SU-DHL-6 (cell line): ENCODE data around the gene TECPR2.

ENCODE experiments used
- H2AFZ ChIP-seq: fragments of 200-600 bp; sonication (generic); 2 replicates; pipeline ENCODE4 v1.6.1; 2014; ENCODE audit warnings: low read depth, mild to moderate bottlenecking, moderate library complexity, mixed read lengths, antibody characterized with exemption, low read length; ENCODE audit not compliant: severe bottlenecking
- H3F3A ChIP-seq: fragments of 200-600 bp; shearing (Covaris generic); 2 replicates; pipeline ENCODE4 v1.6.0; 2016; ENCODE audit warnings: antibody characterized with exemption, mild to moderate bottlenecking; ENCODE audit not compliant: insufficient read depth
- H3K27ac ChIP-seq: fragments of 200-600 bp; sonication (generic); 2 replicates; pipeline ENCODE4 v1.5.1; 2016; ENCODE audit warnings: low read depth, mild to moderate bottlenecking, low read length, moderate library complexity, mixed read lengths
- H3K27me3 ChIP-seq: fragments of 200-600 bp; sonication (generic), shearing (Covaris generic); 2 replicates; pipeline ENCODE4 v1.6.0; 2014; ENCODE audit warnings: mild to moderate bottlenecking, low read length
- H3K36me3 ChIP-seq: fragments of 200-600 bp; sonication (generic); 2 replicates; pipeline ENCODE4 v1.6.1; 2014; ENCODE audit warnings: mild to moderate bottlenecking, low read length, mixed read lengths
- H3K4me2 ChIP-seq: fragments of 300-600, 200-600 bp; shearing (Covaris generic), sonication (generic); 2 replicates; pipeline ENCODE4 v1.6.0; 2014; ENCODE audit warnings: low read length, low read depth, mild to moderate bottlenecking; ENCODE audit not compliant: poor library complexity, severe bottlenecking
- H3K4me3 ChIP-seq: fragments of 200-600 bp; sonication (generic); 2 replicates; pipeline ENCODE4 v1.5.1; 2014; ENCODE audit warnings: antibody characterized with exemption, low read length, mild to moderate bottlenecking, mixed read lengths; ENCODE audit not compliant: insufficient read depth, poor library complexity, severe bottlenecking
- H3K79me2 ChIP-seq: fragments of 200-600 bp; sonication (generic); 2 replicates; pipeline ENCODE4 v1.6.1; 2014; ENCODE audit warnings: mild to moderate bottlenecking, low read length, moderate library complexity; ENCODE audit not compliant: insufficient read depth
- H3K9ac ChIP-seq: fragments of 200-600 bp; sonication (generic); 2 replicates; pipeline ENCODE4 v1.7.0; 2014; ENCODE audit warnings: mild to moderate bottlenecking, low read length
- H3K9me2 ChIP-seq: fragments of 200-600 bp; sonication (generic); replicated peaks from 2 replicates; pipeline ENCODE4 v1.6.1; 2014; ENCODE audit warnings: low read length; ENCODE audit not compliant: insufficient read depth
- H3K9me3 ChIP-seq: fragments of 200-600 bp; sonication (generic); 2 replicates; pipeline ENCODE4 v1.6.1; 2014; ENCODE audit warnings: low read length, mixed read lengths; ENCODE audit not compliant: insufficient read depth
- H4K20me1 ChIP-seq: fragments of 200-600 bp; sonication (generic); 2 replicates; pipeline ENCODE4 v1.6.1; 2014; ENCODE audit warnings: low read depth, mild to moderate bottlenecking, antibody characterized with exemption, low read length, moderate library complexity, mixed read lengths
- CTCF ChIP-seq: fragments of 200-600 bp; sonication (generic); IDR thresholded peaks from one replicate; pipeline ENCODE4 v1.5.1; 2017; ENCODE audit warnings: antibody characterized with exemption, mild to moderate bottlenecking, low read length, moderate library complexity; ENCODE audit not compliant: insufficient read depth, poor library complexity, severe bottlenecking
- EZH2phosphoT487 ChIP-seq: fragments of 200-600 bp; sonication (generic), shearing (Covaris generic); conservative IDR thresholded peaks from 2 replicates; pipeline ENCODE4 v1.6.1; 2018; ENCODE audit warnings: mild to moderate bottlenecking, antibody characterized with exemption, low read length, moderate library complexity, mixed read lengths

TECPR2 gene

GRCh38 chr14:102352213-102352612 lies 10.5 kb upstream of the TECPR2 start:
- Histone ChIP-seq H2AFZ (no peak overlapping the region), H3K9me2 (no peaks in the 10 kb centered on the region), H3K27ac (no peak overlapping the region), H3K4me2 (no peak overlapping the region), H3F3A (no peaks in the 10 kb centered on the region), H3K27me3 (no peaks in the 10 kb centered on the region), H4K20me1 (no peaks in the 10 kb centered on the region), H3K9ac (no peak overlapping the region), H3K36me3 (0 out of 2 replicates have a peak, but pooled peaks cover 5% of the 10 kb centered on the region), H3K9me3 (no peaks in the 10 kb centered on the region), H3K4me3 (no peak overlapping the region), H3K79me2 (no peaks in the 10 kb centered on the region)
- TF ChIP-seq EZH2phosphoT487 (no peak), CTCF (no peak)

GRCh38 chr14:102353126-102353619 lies 9.6 kb upstream of the TECPR2 start:
- no peaks in the 10 kb centered on the region for H4K20me1 ChIP-seq
- H3K27ac ChIP-seq: no peak overlapping the region
- no peaks in the 10 kb centered on the region for H3K79me2 ChIP-seq
- no peak overlapping the region for H3K9ac ChIP-seq
- H3K27me3 ChIP-seq: no peaks in the 10 kb centered on the region
- no peak overlapping the region for H3K4me3 ChIP-seq
- no peaks in the 10 kb centered on the region for H3K9me3 ChIP-seq
- H3K36me3 ChIP-seq: 0 out of 2 replicates have a peak, but pooled peaks cover 5% of the 10 kb centered on the region
- H3K9me2 ChIP-seq: no peaks in the 10 kb centered on the region
- H3K4me2 ChIP-seq: no peak overlapping the region
- TF ChIP-seq EZH2phosphoT487 (no peak), CTCF (no peak)
- H3F3A ChIP-seq: no peaks in the 10 kb centered on the region
- no peak overlapping the region for H2AFZ ChIP-seq

GRCh38 chr14:102356280-102356679 lies 6.5 kb upstream of the TECPR2 start:
- Histone ChIP-seq H3K9me3 (no peaks in the 10 kb centered on the region), H3K4me2 (no peak overlapping the region), H3K27ac (no peak overlapping the region), H3F3A (no peaks in the 10 kb centered on the region; the same call in 1 of the 2 replicates), H4K20me1 (no peaks in the 10 kb centered on the region), H3K4me3 (no peak overlapping the region), H3K36me3 (0 out of 2 replicates have a peak, but pooled peaks cover 5% of the 10 kb centered on the region), H2AFZ (no peak overlapping the region), H3K9ac (no peak overlapping the region), H3K9me2 (no peaks in the 10 kb centered on the region), H3K27me3 (no peaks in the 10 kb centered on the region), H3K79me2 (no peaks in the 10 kb centered on the region)
- TF ChIP-seq CTCF: no peak
- TF ChIP-seq EZH2phosphoT487: no peak
